ENCODE data around the gene PDCD10. TPM values are rescaled to one million over a fixed set of nuclear protein-coding genes. Genes with fewer than 3 reads are reported as not detected.

Gene PDCD10
- total and polyA plus RNA-seq, 4 donors: 52.2 to 88.1 (median 61.8) TPM

DNA sequence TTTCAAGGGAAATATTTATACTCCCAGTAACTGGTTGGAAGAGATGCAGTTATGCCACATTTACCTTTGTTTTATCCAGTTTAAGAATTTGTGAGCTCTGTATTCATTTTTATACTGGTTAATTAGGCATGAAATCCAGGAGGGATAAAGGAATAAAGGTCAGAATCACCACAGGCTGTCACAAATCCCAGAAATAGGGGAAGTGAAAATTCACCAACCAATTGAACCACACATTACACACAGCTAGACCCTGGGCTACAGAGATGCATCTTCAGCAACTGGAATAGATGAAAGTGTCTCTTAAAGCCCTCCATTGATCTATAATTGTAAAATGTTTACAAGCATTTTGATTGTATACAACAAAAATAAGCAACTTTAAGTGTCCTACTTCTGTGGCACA, 19.4 kb upstream of the PDCD10 start:
- no peaks in the 10 kb centered on the region for H3K36me3 ChIP-seq (ENCODE audit: control insufficient read depth, insufficient read depth, low read length)
- H3K27ac ChIP-seq (ENCODE audit: low read depth, low read length): no peak overlapping the region
- H3K9me3 ChIP-seq (ENCODE audit: control insufficient read depth, insufficient read depth, low read length): no peaks in the 10 kb centered on the region
- H3K4me3 ChIP-seq (ENCODE audit: low read depth, low read length): no peak overlapping the region
- no peak for DNase-seq (ENCODE audit: low read depth in 4 of 6, low spot score in 6 of 6)
- H3K27me3 ChIP-seq (ENCODE audit: control insufficient read depth, insufficient read depth, low read length): no peaks in the 10 kb centered on the region
- H3K4me1 ChIP-seq (ENCODE audit: control insufficient read depth, insufficient read depth, low read length): no peaks in the 10 kb centered on the region

DNA sequence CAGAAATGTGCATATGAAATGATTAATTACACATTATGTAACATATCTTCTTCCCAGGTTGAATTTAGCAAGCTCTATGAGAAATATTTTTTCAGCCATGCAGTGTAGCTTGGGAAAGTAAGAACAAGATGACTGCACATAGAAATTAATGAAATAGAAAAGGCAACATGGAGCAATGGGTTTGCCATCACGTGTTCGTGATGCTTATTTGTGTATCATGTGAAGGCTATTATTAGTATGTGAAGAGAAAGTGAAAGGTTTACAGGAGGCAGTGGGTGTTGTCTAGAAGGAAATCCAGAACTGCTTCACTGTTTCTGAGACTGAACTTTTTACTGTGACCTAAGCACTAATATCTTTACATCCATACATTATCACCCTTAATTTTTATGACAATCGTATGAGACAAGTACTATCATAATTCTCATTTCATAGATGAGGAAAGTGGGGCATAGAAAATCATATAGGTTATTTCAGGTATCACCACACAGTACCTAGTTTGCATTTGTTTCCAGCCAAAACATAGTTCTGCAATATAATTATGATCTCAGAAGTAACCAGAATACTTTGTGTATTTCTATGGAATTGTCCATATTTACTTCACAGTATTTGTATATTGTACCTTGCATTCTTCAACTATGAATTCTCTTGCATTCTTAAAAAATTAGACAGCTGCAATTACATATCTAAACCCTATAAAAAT, 15.7 kb upstream of the PDCD10 start:
- no peak for DNase-seq (ENCODE audit: low read depth in 4 of 6, low spot score in 6 of 6)
- Histone ChIP-seq H3K4me3 (ENCODE audit: low read depth, low read length) (no peak overlapping the region), H3K27me3 (ENCODE audit: control insufficient read depth, insufficient read depth, low read length) (no peaks in the 10 kb centered on the region), H3K27ac (ENCODE audit: low read depth, low read length) (no peak overlapping the region), H3K36me3 (ENCODE audit: control insufficient read depth, insufficient read depth, low read length) (no peaks in the 10 kb centered on the region), H3K9me3 (ENCODE audit: control insufficient read depth, insufficient read depth, low read length) (no peaks in the 10 kb centered on the region), H3K4me1 (ENCODE audit: control insufficient read depth, insufficient read depth, low read length) (no peaks in the 10 kb centered on the region)
- WGBS (ENCODE audit: insufficient coverage): 72% methylated on average over 2 of the region's 3 CpGs

DNA sequence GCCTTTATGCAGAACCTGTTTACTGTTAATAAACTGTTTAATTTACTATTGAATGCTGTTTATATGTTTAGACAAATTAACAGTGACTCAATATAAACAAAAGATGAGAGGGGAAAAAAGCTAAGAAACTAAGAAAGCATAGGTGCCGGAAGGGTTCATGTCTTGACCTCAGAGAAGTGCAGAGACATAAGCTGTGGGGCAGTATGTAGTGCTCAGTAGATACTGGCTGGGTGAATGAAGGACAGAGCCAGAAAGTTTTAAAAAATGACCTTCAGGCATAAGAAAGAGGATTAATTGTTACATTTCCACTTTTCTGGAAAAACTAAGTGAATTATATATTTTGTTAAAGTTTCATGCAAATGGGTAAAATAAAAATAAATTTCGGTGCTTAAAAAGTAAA, 15.0 kb upstream of the PDCD10 start:
- WGBS (ENCODE audit: insufficient coverage): 86% methylated on average over 1 of the region's 2 CpGs
- no peaks in the 10 kb centered on the region for H3K36me3 ChIP-seq (ENCODE audit: control insufficient read depth, insufficient read depth, low read length)
- no peaks in the 10 kb centered on the region for H3K4me1 ChIP-seq (ENCODE audit: control insufficient read depth, insufficient read depth, low read length)
- no peaks in the 10 kb centered on the region for H3K27me3 ChIP-seq (ENCODE audit: control insufficient read depth, insufficient read depth, low read length)
- no peaks in the 10 kb centered on the region for H3K9me3 ChIP-seq (ENCODE audit: control insufficient read depth, insufficient read depth, low read length)
- H3K27ac ChIP-seq (ENCODE audit: low read depth, low read length): no peak overlapping the region
- DNase-seq (ENCODE audit: low read depth in 4 of 6, low spot score in 6 of 6): no peak
- no peak overlapping the region for H3K4me3 ChIP-seq (ENCODE audit: low read depth, low read length)

DNA sequence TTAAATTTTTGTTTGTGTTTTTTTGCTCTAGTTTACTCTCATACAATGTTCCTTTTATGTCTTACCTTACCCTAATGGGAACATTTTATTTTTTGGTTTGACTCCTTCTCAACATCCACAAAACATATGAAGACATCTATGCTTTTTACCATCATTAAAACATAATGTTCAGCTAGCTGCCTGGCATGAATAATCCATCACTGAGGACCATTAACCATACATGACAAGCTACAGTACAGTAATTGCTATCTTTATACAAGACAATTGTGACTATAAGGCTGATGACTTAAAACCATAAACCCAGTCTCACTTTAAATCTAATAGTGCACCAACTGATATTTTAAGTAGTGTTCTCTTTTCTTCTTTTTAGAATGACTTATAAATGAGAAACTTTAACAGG, 14.5 kb upstream of the PDCD10 start:
- Histone ChIP-seq H3K4me3 (ENCODE audit: low read depth, low read length) (no peak overlapping the region), H3K36me3 (ENCODE audit: control insufficient read depth, insufficient read depth, low read length) (no peaks in the 10 kb centered on the region), H3K9me3 (ENCODE audit: control insufficient read depth, insufficient read depth, low read length) (no peaks in the 10 kb centered on the region), H3K27ac (ENCODE audit: low read depth, low read length) (no peak overlapping the region), H3K27me3 (ENCODE audit: control insufficient read depth, insufficient read depth, low read length) (no peaks in the 10 kb centered on the region), H3K4me1 (ENCODE audit: control insufficient read depth, insufficient read depth, low read length) (no peaks in the 10 kb centered on the region)
- DNase-seq (ENCODE audit: low read depth in 4 of 6, low spot score in 6 of 6): peak in 1 of 6 donors; percentile 12

DNA sequence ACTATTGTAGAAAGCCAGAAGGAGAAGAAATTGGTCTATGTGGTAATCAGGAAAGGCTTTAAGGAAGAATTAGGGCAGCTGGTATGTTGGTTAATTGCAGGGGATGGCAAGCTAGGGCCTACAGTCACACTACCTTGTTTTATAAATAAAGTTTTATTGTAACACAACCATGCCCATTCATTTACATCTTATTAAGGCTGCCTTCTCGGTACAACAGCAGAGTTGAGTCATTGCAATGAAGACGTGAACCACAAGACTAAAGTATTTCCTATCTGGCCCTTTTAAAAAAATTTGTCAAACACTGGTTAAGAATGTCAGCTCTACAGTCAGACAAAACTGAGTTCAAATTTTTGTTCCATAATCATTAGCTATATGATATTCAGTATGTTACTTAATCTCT, 9.1 kb upstream of the PDCD10 start:
- no peaks in the 10 kb centered on the region for H3K36me3 ChIP-seq (ENCODE audit: control insufficient read depth, insufficient read depth, low read length)
- H3K9me3 ChIP-seq (ENCODE audit: control insufficient read depth, insufficient read depth, low read length): no peaks in the 10 kb centered on the region
- H3K27me3 ChIP-seq (ENCODE audit: control insufficient read depth, insufficient read depth, low read length): no peaks in the 10 kb centered on the region
- DNase-seq (ENCODE audit: low read depth in 4 of 6, low spot score in 6 of 6): no peak
- WGBS (ENCODE audit: insufficient coverage): no CpG with 5 or more reads among the region's 2 CpGs
- no peaks in the 10 kb centered on the region for H3K4me1 ChIP-seq (ENCODE audit: control insufficient read depth, insufficient read depth, low read length)
- H3K27ac ChIP-seq (ENCODE audit: low read depth, low read length): no peak overlapping the region
- H3K4me3 ChIP-seq (ENCODE audit: low read depth, low read length): no peak overlapping the region

DNA sequence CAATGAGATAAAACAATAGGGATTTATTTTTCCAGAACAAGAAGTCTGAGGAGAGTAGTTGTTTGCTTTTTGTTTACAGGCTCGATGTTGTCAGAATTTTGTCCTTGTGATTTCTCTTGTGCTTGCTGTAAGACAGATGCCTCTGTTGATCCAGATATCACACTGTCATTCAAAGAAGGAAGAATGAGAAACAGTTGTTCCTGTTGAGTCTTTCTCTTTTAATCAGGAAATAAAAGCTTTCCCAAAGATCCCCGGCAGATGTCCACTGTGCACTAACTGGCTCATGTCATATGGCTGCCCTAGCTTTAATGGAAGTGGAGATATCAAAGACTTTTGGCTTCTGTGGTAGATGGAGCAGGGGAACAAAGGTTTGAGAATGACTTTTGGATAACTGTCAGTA, 7.6 kb upstream of the PDCD10 start:
- Histone ChIP-seq H3K4me1 (ENCODE audit: control insufficient read depth, insufficient read depth, low read length) (no peaks in the 10 kb centered on the region), H3K36me3 (ENCODE audit: control insufficient read depth, insufficient read depth, low read length) (no peaks in the 10 kb centered on the region), H3K27me3 (ENCODE audit: control insufficient read depth, insufficient read depth, low read length) (no peaks in the 10 kb centered on the region), H3K27ac (ENCODE audit: low read depth, low read length) (no peak overlapping the region), H3K4me3 (ENCODE audit: low read depth, low read length) (no peak overlapping the region), H3K9me3 (ENCODE audit: control insufficient read depth, insufficient read depth, low read length) (no peaks in the 10 kb centered on the region)
- peak in 1 of 6 donors; percentile 5 for DNase-seq (ENCODE audit: low read depth in 4 of 6, low spot score in 6 of 6)
- 83% methylated on average over 1 of the region's 2 CpGs for WGBS (ENCODE audit: insufficient coverage)

DNA sequence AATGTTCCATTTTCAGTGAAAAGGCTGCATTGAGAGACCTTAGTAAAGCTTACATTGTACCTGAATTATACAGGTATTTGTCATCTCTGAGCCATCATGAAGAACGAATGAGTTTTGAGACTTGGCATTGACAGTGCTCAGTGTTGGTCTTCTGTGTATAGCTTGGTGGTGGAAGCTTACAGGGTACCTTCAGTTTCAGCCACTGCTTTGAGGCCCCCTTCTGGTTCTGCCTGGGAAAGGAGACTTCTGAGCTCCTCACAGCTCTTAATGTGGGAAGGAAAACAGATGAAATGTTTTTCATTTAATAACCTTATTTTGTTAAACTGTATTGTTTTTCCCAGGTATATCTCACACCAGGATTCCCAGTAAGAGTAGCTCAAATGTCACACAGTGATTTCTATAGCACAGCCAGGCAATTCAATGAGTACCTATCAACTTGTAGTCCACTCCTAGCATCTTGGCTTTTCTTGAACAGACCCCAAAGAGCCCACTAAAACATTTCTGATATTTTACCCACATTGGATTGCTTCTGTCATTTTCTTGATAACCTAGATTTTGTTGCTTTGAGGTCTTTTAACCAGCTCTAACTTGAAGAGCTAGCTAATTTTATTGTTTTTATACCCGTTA, 6.4 kb upstream of the PDCD10 start:
- H3K4me1 ChIP-seq (ENCODE audit: control insufficient read depth, insufficient read depth, low read length): no peaks in the 10 kb centered on the region
- H3K27me3 ChIP-seq (ENCODE audit: control insufficient read depth, insufficient read depth, low read length): no peaks in the 10 kb centered on the region
- DNase-seq (ENCODE audit: low read depth in 4 of 6, low spot score in 6 of 6): peak in 2 of 6 donors; percentile 36 to 54
- H3K36me3 ChIP-seq (ENCODE audit: control insufficient read depth, insufficient read depth, low read length): no peaks in the 10 kb centered on the region
- no peak overlapping the region for H3K27ac ChIP-seq (ENCODE audit: low read depth, low read length)
- H3K4me3 ChIP-seq (ENCODE audit: low read depth, low read length): no peak overlapping the region
- H3K9me3 ChIP-seq (ENCODE audit: control insufficient read depth, insufficient read depth, low read length): no peaks in the 10 kb centered on the region
- WGBS (ENCODE audit: insufficient coverage): 57% methylated on average over 1 of the region's 2 CpGs

DNA sequence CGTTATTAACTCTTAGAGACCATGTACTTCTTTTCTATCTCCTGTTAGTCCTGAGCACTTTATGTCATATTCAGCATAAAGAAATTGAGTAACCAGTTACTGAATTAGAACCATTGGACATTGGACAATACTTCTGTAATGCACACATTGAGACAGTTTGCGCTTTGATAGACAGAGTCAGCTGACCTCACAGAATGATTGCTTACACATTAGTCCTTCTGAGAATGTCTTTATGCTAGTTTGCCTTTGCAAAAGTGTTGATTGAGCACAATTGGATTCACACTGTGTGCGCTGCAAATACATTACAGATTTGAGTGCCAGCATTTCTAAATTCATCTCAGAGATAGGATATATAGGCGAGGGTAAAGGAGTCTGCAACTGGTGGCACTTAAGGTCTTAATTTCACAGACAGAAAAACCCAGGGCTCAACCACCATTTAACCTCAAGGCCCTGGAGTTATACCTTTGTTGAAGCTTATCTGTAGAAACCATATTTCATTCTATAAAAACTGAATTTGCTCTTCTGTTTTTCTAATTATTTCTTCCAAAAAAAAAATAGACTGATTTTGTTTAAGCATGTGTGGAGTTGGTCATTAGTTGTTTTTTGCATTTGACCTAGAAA, 4.6 kb upstream of the PDCD10 start:
- H3K4me1 ChIP-seq (ENCODE audit: control insufficient read depth, insufficient read depth, low read length): peaks cover 6% of the 10 kb centered on the region
- H3K9me3 ChIP-seq (ENCODE audit: control insufficient read depth, insufficient read depth, low read length): no peaks in the 10 kb centered on the region
- no CpG with 5 or more reads among the region's 4 CpGs for WGBS (ENCODE audit: insufficient coverage)
- no peaks in the 10 kb centered on the region for H3K27me3 ChIP-seq (ENCODE audit: control insufficient read depth, insufficient read depth, low read length)
- H3K27ac ChIP-seq (ENCODE audit: low read depth, low read length): no peak overlapping the region
- H3K4me3 ChIP-seq (ENCODE audit: low read depth, low read length): no peak overlapping the region
- DNase-seq (ENCODE audit: low read depth in 4 of 6, low spot score in 6 of 6): peak in 1 of 6 donors; percentile 15
- H3K36me3 ChIP-seq (ENCODE audit: control insufficient read depth, insufficient read depth, low read length): no peaks in the 10 kb centered on the region

DNA sequence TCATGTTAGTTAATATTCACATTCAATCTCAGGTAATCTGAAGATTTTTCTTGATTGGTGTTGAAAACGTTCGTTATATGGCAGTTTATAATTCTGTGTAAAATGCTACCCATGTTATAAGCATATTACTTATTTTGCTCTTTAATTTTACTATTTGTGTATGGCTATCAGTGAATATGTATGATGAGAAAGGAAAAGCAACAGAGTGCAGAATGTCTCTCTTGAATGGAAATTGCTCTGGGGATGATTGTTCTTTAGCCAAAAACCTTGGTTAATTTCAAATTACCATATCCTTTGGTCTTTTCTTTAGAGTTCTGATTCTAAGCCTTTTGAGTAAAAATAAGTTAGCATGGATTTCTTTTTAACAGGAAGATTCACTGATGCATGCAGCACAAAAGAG, 3.3 kb upstream of the PDCD10 start:
- no CpG with 5 or more reads among the region's 2 CpGs for WGBS (ENCODE audit: insufficient coverage)
- H3K9me3 ChIP-seq (ENCODE audit: control insufficient read depth, insufficient read depth, low read length): no peaks in the 10 kb centered on the region

DNA sequence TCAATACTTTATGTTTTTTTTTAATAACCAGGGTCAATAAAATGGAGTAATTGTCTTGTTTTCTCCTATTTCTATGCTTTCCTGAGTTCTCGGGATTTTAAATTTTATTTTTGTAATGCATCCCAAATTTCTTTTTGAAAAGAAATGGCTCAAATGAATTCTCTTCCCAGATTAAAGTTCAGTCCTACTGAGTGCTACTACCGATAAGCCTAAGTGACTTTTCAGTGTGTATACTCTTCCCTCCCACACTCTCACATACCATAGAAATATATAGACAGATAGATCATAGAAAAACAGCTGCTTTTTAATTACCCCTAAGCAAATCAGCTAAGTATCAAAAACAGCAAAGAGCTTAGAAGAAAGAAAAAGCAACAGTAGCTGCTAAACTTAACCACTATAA, 2.3 kb upstream of the PDCD10 start:
- no peak for DNase-seq (ENCODE audit: low read depth in 4 of 6, low spot score in 6 of 6)
- H3K4me1 ChIP-seq (ENCODE audit: control insufficient read depth, insufficient read depth, low read length): peaks cover 6% of the 10 kb centered on the region
- H3K4me3 ChIP-seq (ENCODE audit: low read depth, low read length): peak overlapping the region; percentile 98
- no peaks in the 10 kb centered on the region for H3K36me3 ChIP-seq (ENCODE audit: control insufficient read depth, insufficient read depth, low read length)
- no peaks in the 10 kb centered on the region for H3K9me3 ChIP-seq (ENCODE audit: control insufficient read depth, insufficient read depth, low read length)
- WGBS (ENCODE audit: insufficient coverage): no CpG with 5 or more reads among the region's 2 CpGs
- H3K27ac ChIP-seq (ENCODE audit: low read depth, low read length): no peak overlapping the region
- H3K27me3 ChIP-seq (ENCODE audit: control insufficient read depth, insufficient read depth, low read length): no peaks in the 10 kb centered on the region

More for the DNA sequence above, 3.3 kb upstream of the PDCD10 start:
- no peak overlapping the region for H3K4me3 ChIP-seq (ENCODE audit: low read depth, low read length)
- H3K36me3 ChIP-seq (ENCODE audit: control insufficient read depth, insufficient read depth, low read length): no peaks in the 10 kb centered on the region
- no peak overlapping the region for H3K27ac ChIP-seq (ENCODE audit: low read depth, low read length)
- no peaks in the 10 kb centered on the region for H3K27me3 ChIP-seq (ENCODE audit: control insufficient read depth, insufficient read depth, low read length)
- H3K4me1 ChIP-seq (ENCODE audit: control insufficient read depth, insufficient read depth, low read length): peaks cover 6% of the 10 kb centered on the region
- no peak for DNase-seq (ENCODE audit: low read depth in 4 of 6, low spot score in 6 of 6)
